Cardiac muscle cell (in vitro differentiated cells and primary cell): Measurements from ENCODE around the gene PRUNE2. TPM values are rescaled to one million over a fixed set of nuclear protein-coding genes. Genes with fewer than 3 reads are reported as not detected.

Experiments
- DNase-seq, 2 donors: peaks; one replicate each; pipeline versions ENCODE4 v3.0.0 to v3.0.0-alpha.2; 2010 to 2017; ENCODE audit warnings: low read depth in 1 of 2, low spot score in 1 of 2
- H3K27ac ChIP-seq: fragments of 200-600 bp; sonication (generic); 2 replicates; pipeline ENCODE4 v1.5.1; 2016
- H3K27me3 ChIP-seq: fragments of 200-600 bp; sonication (generic); 2 replicates; pipeline ENCODE4 v1.6.0; 2016; ENCODE audit warnings: control low read depth
- H3K36me3 ChIP-seq: fragments of 200-600 bp; sonication (generic); 2 replicates; pipeline ENCODE4 v1.5.1; 2016; ENCODE audit warnings: control low read depth
- H3K4me1 ChIP-seq: fragments of 200-600 bp; sonication (generic); 2 replicates; pipeline ENCODE4 v1.8.1; 2017; ENCODE audit warnings: low read depth, mild to moderate bottlenecking, mixed run types
- H3K4me3 ChIP-seq: fragments of 200-600 bp; sonication (generic); 2 replicates; pipeline ENCODE4 v1.5.1; 2016; ENCODE audit warnings: mild to moderate bottlenecking
- H3K9me3 ChIP-seq: fragments of 200-600 bp; sonication (generic); 2 replicates; pipeline ENCODE4 v1.5.1; 2017; ENCODE audit warnings: low read depth, mild to moderate bottlenecking, control low read depth
- CTCF ChIP-seq: IDR thresholded peaks from 2 replicates; pipeline ENCODE4 v1.5.1; 2012; ENCODE audit warnings: low read depth, mild to moderate bottlenecking, low read length
- polyA plus RNA-seq: library from polyadenylated mRNA; unstranded; fragments of >200 nt; fragmentation: Nextera tagmentation; extraction: Ambion mirVana; gene quantifications from 2 replicates; pipeline ENCODE4 v1.2.1, GENCODE V29; 2016
- total RNA-seq: library from RNA; depleted of rRNA; stranded (reverse); fragments of >200 nt; gene quantifications from 2 replicates; pipeline ENCODE4 v1.2.3, GENCODE V29; 2016

The PRUNE2 gene
- total and polyA plus RNA-seq, 2 experiments from 2014 or later, result 5.5 to 14.4 TPM

- no peaks in the 10 kb centered on the region for H3K9me3 ChIP-seq
- H3K36me3 ChIP-seq, result no peaks in the 10 kb centered on the region
- H3K27ac ChIP-seq, result no peak overlapping the region
- no peaks in the 10 kb centered on the region for H3K27me3 ChIP-seq
- no peak overlapping the region for H3K4me3 ChIP-seq
- no peaks in the 10 kb centered on the region for H3K4me1 ChIP-seq
- DNase-seq, result no peak
- TF ChIP-seq CTCF, result no peak
These were observed 268.5 kb downstream of the PRUNE2 start for GRCh38 chr9:76637416-76637815.

GRCh38 chr9:76634356-76635054 is 271.4 kb downstream of the PRUNE2 start:
- Histone ChIP-seq H3K4me1 (peaks cover 4% of the 10 kb centered on the region), H3K4me3 (no peak overlapping the region), H3K27ac (no peak overlapping the region), H3K36me3 (no peaks in the 10 kb centered on the region), H3K27me3 (no peaks in the 10 kb centered on the region), H3K9me3 (no peaks in the 10 kb centered on the region)
- DNase-seq, result peak; percentile 11 to 77
- no peak for TF ChIP-seq CTCF

- no peak overlapping the region for H3K27ac ChIP-seq
- no peaks in the 10 kb centered on the region for H3K36me3 ChIP-seq
- no peaks in the 10 kb centered on the region for H3K27me3 ChIP-seq
- TF ChIP-seq CTCF, result no peak
- H3K4me3 ChIP-seq, result no peak overlapping the region
- peaks cover 4% of the 10 kb centered on the region for H3K4me1 ChIP-seq
- H3K9me3 ChIP-seq, result no peaks in the 10 kb centered on the region
- DNase-seq, result no peak
These were observed 275.0 kb downstream of the PRUNE2 start for GRCh38 chr9:76630916-76631315.

GRCh38 chr9:76629205-76629990 is 276.5 kb downstream of the PRUNE2 start:
- Histone ChIP-seq H3K36me3 (no peaks in the 10 kb centered on the region), H3K4me3 (no peak overlapping the region), H3K27ac (no peak overlapping the region), H3K27me3 (no peaks in the 10 kb centered on the region), H3K4me1 (peaks cover 4% of the 10 kb centered on the region), H3K9me3 (no peaks in the 10 kb centered on the region)
- TF ChIP-seq CTCF, result no peak
- DNase-seq, result no peak

GRCh38 chr9:76628155-76628554 is 277.8 kb downstream of the PRUNE2 start:
- no peaks in the 10 kb centered on the region for H3K36me3 ChIP-seq
- no peaks in the 10 kb centered on the region for H3K9me3 ChIP-seq
- no peak overlapping the region for H3K27ac ChIP-seq
- no peak for DNase-seq
- no peak for TF ChIP-seq CTCF
- peaks cover 4% of the 10 kb centered on the region for H3K4me1 ChIP-seq
- no peak overlapping the region for H3K4me3 ChIP-seq
- H3K27me3 ChIP-seq, result no peaks in the 10 kb centered on the region
